ENCODE measurements around the gene TCL1B. TPM values are rescaled to one million over a fixed set of nuclear protein-coding genes. Genes with fewer than 3 reads are reported as not detected.

Gene TCL1B
- total RNA-seq, result not detected
- polyA plus RNA-seq, result not detected

- Histone ChIP-seq H3K4me3 (ENCODE audit: low read depth, low read length) (no peak within 1 kb of the TSS), H3K9me3 (ENCODE audit: control insufficient read depth in 2 of 2, low read length in 2 of 2) (no peaks in the 10 kb centered on the region), H3K27ac (ENCODE audit: insufficient read depth, low read length, poor library complexity, severe bottlenecking) (no peak within 1 kb of the TSS), H3K27me3 (ENCODE audit: control insufficient read depth, insufficient read depth, low read length) (no peaks in the 10 kb centered on the region), H3K4me1 (ENCODE audit: control insufficient read depth, insufficient read depth, low read length, poor library complexity, severe bottlenecking) (no peaks in the 10 kb centered on the region), H3K36me3 (ENCODE audit: control insufficient read depth, insufficient read depth, low read length) (no peaks in the 10 kb centered on the region)
- Mint-ChIP-seq H3K4me1 (no peaks in the 10 kb centered on the region), H3K27ac (no peak within 1 kb of the TSS), H3K4me3 (no peak within 1 kb of the TSS), H3K27me3 (peaks cover 10% of the 10 kb centered on the region), H3K36me3 (no peaks in the 10 kb centered on the region), H3K9me3 (peaks cover 0 to 3% (median 0%) of the 10 kb centered on the region in 7 donors)
- DNase-seq, result no peak
- ATAC-seq (ENCODE audit: low read depth in 2 of 2), result no peak
Measured at GRCh38 chr14:95685978-95686922, at the start of gene TCL1B. Gene TCL1B (plus strand): TSS chr14:95686426. CDS start chr14:95686468, 42 bp downstream.

- Histone ChIP-seq H3K27me3 (ENCODE audit: control insufficient read depth, insufficient read depth, low read length) (no peaks in the 10 kb centered on the region), H3K4me1 (ENCODE audit: control insufficient read depth, insufficient read depth, low read length, poor library complexity, severe bottlenecking) (no peaks in the 10 kb centered on the region), H3K9me3 (ENCODE audit: control insufficient read depth in 2 of 2, low read length in 2 of 2) (no peaks in the 10 kb centered on the region), H3K27ac (ENCODE audit: insufficient read depth, low read length, poor library complexity, severe bottlenecking) (no peak overlapping the region), H3K4me3 (ENCODE audit: low read depth, low read length) (no peak overlapping the region), H3K36me3 (ENCODE audit: control insufficient read depth, insufficient read depth, low read length) (no peaks in the 10 kb centered on the region)
- Mint-ChIP-seq H3K4me1 (no peaks in the 10 kb centered on the region), H3K36me3 (no peaks in the 10 kb centered on the region), H3K9me3 (peaks cover 0 to 4% (median 0%) of the 10 kb centered on the region in 7 donors), H3K4me3 (no peak overlapping the region), H3K27me3 (peaks cover 4% of the 10 kb centered on the region), H3K27ac (no peak overlapping the region)
- DNase-seq (no peak), ATAC-seq (ENCODE audit: low read depth in 2 of 2) (no peak)
Measured at GRCh38 chr14:95644981-95645380, 41.2 kb upstream of the TCL1B start.

- H3K27me3 ChIP-seq (ENCODE audit: control insufficient read depth, insufficient read depth, low read length), result no peaks in the 10 kb centered on the region
- no peak overlapping the region for H3K27ac Mint-ChIP-seq
- peaks cover 4% of the 10 kb centered on the region for H3K27me3 Mint-ChIP-seq
- H3K36me3 ChIP-seq (ENCODE audit: control insufficient read depth, insufficient read depth, low read length), result no peaks in the 10 kb centered on the region
- no peaks in the 10 kb centered on the region for H3K4me1 Mint-ChIP-seq
- peaks cover 0 to 4% (median 0%) of the 10 kb centered on the region in 7 donors for H3K9me3 Mint-ChIP-seq
- no peak overlapping the region for H3K27ac ChIP-seq (ENCODE audit: insufficient read depth, low read length, poor library complexity, severe bottlenecking)
- ATAC-seq (ENCODE audit: low read depth in 2 of 2) (no peak), DNase-seq (no peak)
- no peak overlapping the region for H3K4me3 ChIP-seq (ENCODE audit: low read depth, low read length)
- no peaks in the 10 kb centered on the region for H3K9me3 ChIP-seq (ENCODE audit: control insufficient read depth in 2 of 2, low read length in 2 of 2)
- H3K4me1 ChIP-seq (ENCODE audit: control insufficient read depth, insufficient read depth, low read length, poor library complexity, severe bottlenecking), result no peaks in the 10 kb centered on the region
- no peak overlapping the region for H3K4me3 Mint-ChIP-seq
- no peaks in the 10 kb centered on the region for H3K36me3 Mint-ChIP-seq
Measured at GRCh38 chr14:95645389-95645996, 40.7 kb upstream of the TCL1B start.

GRCh38 chr14:95647926-95648325 lies 38.3 kb upstream of the TCL1B start:
- Mint-ChIP-seq H3K27me3 (peaks cover 4% of the 10 kb centered on the region), H3K4me1 (peaks cover 0 to 9% (median 1%) of the 10 kb centered on the region in 4 donors), H3K36me3 (no peaks in the 10 kb centered on the region), H3K4me3 (no peak overlapping the region), H3K27ac (no peak overlapping the region), H3K9me3 (peaks cover 0 to 4% (median 0%) of the 10 kb centered on the region in 7 donors)
- DNase-seq (no peak), ATAC-seq (ENCODE audit: low read depth in 2 of 2) (no peak)
- Histone ChIP-seq H3K9me3 (ENCODE audit: control insufficient read depth in 2 of 2, low read length in 2 of 2) (no peaks in the 10 kb centered on the region), H3K4me1 (ENCODE audit: control insufficient read depth, insufficient read depth, low read length, poor library complexity, severe bottlenecking) (no peaks in the 10 kb centered on the region), H3K4me3 (ENCODE audit: low read depth, low read length) (no peak overlapping the region), H3K36me3 (ENCODE audit: control insufficient read depth, insufficient read depth, low read length) (no peaks in the 10 kb centered on the region), H3K27me3 (ENCODE audit: control insufficient read depth, insufficient read depth, low read length) (no peaks in the 10 kb centered on the region), H3K27ac (ENCODE audit: insufficient read depth, low read length, poor library complexity, severe bottlenecking) (no peak overlapping the region)

- peaks cover 0 to 13% (median 2%) of the 10 kb centered on the region in 4 donors for H3K4me1 Mint-ChIP-seq
- ATAC-seq (ENCODE audit: low read depth in 2 of 2) (no peak), DNase-seq (no peak)
- Histone ChIP-seq H3K27me3 (ENCODE audit: control insufficient read depth, insufficient read depth, low read length) (no peaks in the 10 kb centered on the region), H3K36me3 (ENCODE audit: control insufficient read depth, insufficient read depth, low read length) (no peaks in the 10 kb centered on the region), H3K27ac (ENCODE audit: insufficient read depth, low read length, poor library complexity, severe bottlenecking) (no peak overlapping the region), H3K4me3 (ENCODE audit: low read depth, low read length) (no peak overlapping the region), H3K4me1 (ENCODE audit: control insufficient read depth, insufficient read depth, low read length, poor library complexity, severe bottlenecking) (no peaks in the 10 kb centered on the region), H3K9me3 (ENCODE audit: control insufficient read depth in 2 of 2, low read length in 2 of 2) (no peaks in the 10 kb centered on the region)
- peaks cover 4% of the 10 kb centered on the region for H3K27me3 Mint-ChIP-seq
- H3K36me3 Mint-ChIP-seq, result no peaks in the 10 kb centered on the region
- H3K4me3 Mint-ChIP-seq, result no peak overlapping the region
- no peak overlapping the region for H3K27ac Mint-ChIP-seq
- H3K9me3 Mint-ChIP-seq, result peaks cover 0 to 4% (median 0%) of the 10 kb centered on the region in 7 donors
Measured at GRCh38 chr14:95649230-95649629, 37.0 kb upstream of the TCL1B start.

GRCh38 chr14:95651028-95651427 lies 35.2 kb upstream of the TCL1B start:
- no peak overlapping the region for H3K27ac Mint-ChIP-seq
- no peak overlapping the region for H3K4me3 Mint-ChIP-seq
- Histone ChIP-seq H3K9me3 (ENCODE audit: control insufficient read depth in 2 of 2, low read length in 2 of 2) (no peaks in the 10 kb centered on the region), H3K36me3 (ENCODE audit: control insufficient read depth, insufficient read depth, low read length) (no peaks in the 10 kb centered on the region), H3K27ac (ENCODE audit: insufficient read depth, low read length, poor library complexity, severe bottlenecking) (no peak overlapping the region), H3K4me3 (ENCODE audit: low read depth, low read length) (no peak overlapping the region), H3K4me1 (ENCODE audit: control insufficient read depth, insufficient read depth, low read length, poor library complexity, severe bottlenecking) (no peaks in the 10 kb centered on the region), H3K27me3 (ENCODE audit: control insufficient read depth, insufficient read depth, low read length) (no peaks in the 10 kb centered on the region)
- no peaks in the 10 kb centered on the region for H3K36me3 Mint-ChIP-seq
- H3K4me1 Mint-ChIP-seq, result peaks cover 0 to 13% (median 4%) of the 10 kb centered on the region in 4 donors
- DNase-seq (no peak), ATAC-seq (ENCODE audit: low read depth in 2 of 2) (no peak)
- no peaks in the 10 kb centered on the region for H3K9me3 Mint-ChIP-seq
- peaks cover 4% of the 10 kb centered on the region for H3K27me3 Mint-ChIP-seq

DNA sequence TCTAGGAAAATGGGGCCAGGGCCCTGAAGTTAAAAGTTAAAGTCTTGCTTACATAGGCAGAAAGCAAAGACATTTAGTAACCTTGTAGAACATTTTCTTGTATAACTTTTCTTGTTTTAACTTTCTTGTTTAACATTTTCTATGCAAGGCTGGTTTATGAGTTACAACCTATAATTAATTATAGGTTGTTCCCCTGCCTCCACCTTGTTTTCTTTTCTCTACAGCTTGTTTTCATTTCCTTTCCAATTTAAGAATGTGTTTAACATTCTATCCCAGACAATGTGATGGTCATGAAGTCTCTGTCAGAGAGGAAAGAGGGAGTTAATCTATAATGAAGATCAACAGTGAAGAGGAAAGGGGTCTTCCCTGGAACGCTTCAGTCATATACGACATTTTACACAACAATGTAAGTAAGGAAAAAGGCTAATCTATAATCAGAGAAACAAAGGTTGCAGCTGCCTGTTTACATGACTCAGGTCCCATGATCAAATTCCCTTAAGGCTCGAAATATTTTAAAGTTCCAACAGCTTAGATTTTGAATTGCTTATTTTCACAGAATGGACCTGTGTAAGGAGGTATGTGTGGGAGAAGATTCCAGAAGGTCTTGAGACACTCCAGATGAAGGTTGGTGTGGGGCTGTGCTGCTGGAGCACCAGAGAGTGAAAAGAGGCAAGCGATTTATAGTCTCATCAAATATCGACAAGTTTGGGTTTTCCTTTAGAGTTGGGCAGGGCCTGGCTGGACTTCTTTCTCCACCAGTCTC lies 34.2 kb upstream of the TCL1B start:
- H3K9me3 ChIP-seq (ENCODE audit: control insufficient read depth in 2 of 2, low read length in 2 of 2), result no peaks in the 10 kb centered on the region
- no peak overlapping the region for H3K4me3 Mint-ChIP-seq
- no peaks in the 10 kb centered on the region for H3K36me3 Mint-ChIP-seq
- H3K4me1 Mint-ChIP-seq, result peaks cover 0 to 13% (median 4%) of the 10 kb centered on the region in 4 donors
- ATAC-seq (ENCODE audit: low read depth in 2 of 2) (no peak), DNase-seq (no peak)
- H3K9me3 Mint-ChIP-seq, result peaks cover 0 to under 1% (median 0%) of the 10 kb centered on the region in 7 donors
- H3K4me1 ChIP-seq (ENCODE audit: control insufficient read depth, insufficient read depth, low read length, poor library complexity, severe bottlenecking), result no peaks in the 10 kb centered on the region
- no peaks in the 10 kb centered on the region for H3K27me3 ChIP-seq (ENCODE audit: control insufficient read depth, insufficient read depth, low read length)
- H3K4me3 ChIP-seq (ENCODE audit: low read depth, low read length), result no peak overlapping the region
- H3K36me3 ChIP-seq (ENCODE audit: control insufficient read depth, insufficient read depth, low read length), result no peaks in the 10 kb centered on the region
- H3K27ac ChIP-seq (ENCODE audit: insufficient read depth, low read length, poor library complexity, severe bottlenecking), result no peak overlapping the region
- peaks cover 4% of the 10 kb centered on the region for H3K27me3 Mint-ChIP-seq
- no peak overlapping the region for H3K27ac Mint-ChIP-seq
